Lung (tissue), 12 donors: ENCODE measurements around the gene SPRED2. TPM values are rescaled to one million over a fixed set of nuclear protein-coding genes. Genes with fewer than 3 reads are reported as not detected.

Experiments
- ATAC-seq: fragments of 200-7000 bp; cut with Tn5 transposase; one replicate; pipeline ENCODE4 v1.9.1; 2020; ENCODE audit warnings: moderate number of reproducible peaks; ENCODE audit not compliant: insufficient read depth, low FRiP score
- DNase-seq, 3 donors: peaks; one replicate each; pipeline ENCODE4 v3.0.0-alpha.2; 2013 to 2017
- H3K27ac ChIP-seq, 2 donors: one replicate each; pipeline ENCODE4 v1.5.1; 2013; ENCODE audit warnings: mild to moderate bottlenecking in 2 of 2, moderate library complexity in 2 of 2, control low read depth in 1 of 2, inconsistent platforms in 1 of 2, low read depth in 1 of 2, low read length in 1 of 2
- H3K27me3 ChIP-seq, 3 donors: one replicate each; pipeline ENCODE4 v1.5.1; 2013; ENCODE audit warnings: low read length in 2 of 3; ENCODE audit not compliant: control insufficient read depth in 3 of 3, insufficient read depth in 3 of 3
- H3K36me3 ChIP-seq, 4 donors: one replicate each; pipeline ENCODE4 v1.5.1; 2013; ENCODE audit warnings: low read length in 4 of 4, mild to moderate bottlenecking in 1 of 4, moderate library complexity in 1 of 4; ENCODE audit not compliant: control insufficient read depth in 4 of 4, insufficient read depth in 4 of 4
- H3K4me1 ChIP-seq, 5 donors: one replicate each; pipeline ENCODE4 v1.5.1; 2013; ENCODE audit warnings: low read length in 5 of 5, mild to moderate bottlenecking in 2 of 5, moderate library complexity in 1 of 5; ENCODE audit not compliant: control insufficient read depth in 5 of 5, insufficient read depth in 5 of 5
- H3K4me3 ChIP-seq: one replicate; pipeline ENCODE4 v1.5.1; 2013; ENCODE audit warnings: mild to moderate bottlenecking, control low read depth, moderate library complexity
- H3K9ac ChIP-seq, 2 donors: one replicate each; pipeline ENCODE4 v1.5.1; 2013; ENCODE audit warnings: low read length in 2 of 2, control low read depth in 1 of 2; ENCODE audit not compliant: insufficient read depth in 1 of 2
- H3K9me3 ChIP-seq, 4 donors: one replicate each; pipeline ENCODE4 v1.5.1; 2013; ENCODE audit warnings: low read length in 3 of 4, mild to moderate bottlenecking in 1 of 4, moderate library complexity in 1 of 4; ENCODE audit not compliant: control insufficient read depth in 4 of 4, insufficient read depth in 3 of 4
- WGBS, 2 donors: extraction: QIAGEN DNeasy Blood & Tissue Kit; methylation state at CpG; one replicate each; pipeline ENCODE4 v1.1.7; 2013; 5-methylcytosine and 5-hydroxymethylcytosine counted together
- polyA plus RNA-seq, 2 donors: library from polyadenylated mRNA; stranded (reverse); fragments of 200-250 nt; gene quantifications; one replicate each; pipeline ENCODE4 v1.2.1, GENCODE V29; 2013
- total RNA-seq, 2 donors: library from RNA; depleted of rRNA in 1 of 2; stranded (reverse); fragments of >200 nt in 1 of 2; gene quantifications; one replicate each; pipeline ENCODE4 v1.2.1, GENCODE V29; 2014 to 2021
- TF ChIP-seq, protein P1 (sequence below): IDR thresholded peaks from 2 replicates; pipeline ENCODE4 v1.5.1; 2012; ENCODE audit warnings: mild to moderate bottlenecking; ENCODE audit errors: control extremely low read depth, extremely low read depth
- donor health status: control.
- donor health status: control.
- donor health status: Bipolar disorder and iron deficiency.
- donor health status: healthy.
- donor health status: DM: yes; HTN: yes; CAD: no.

Gene SPRED2
- total and polyA plus RNA-seq, 4 donors, result 11.7 to 36.4 (median 19.6) TPM

DNA sequence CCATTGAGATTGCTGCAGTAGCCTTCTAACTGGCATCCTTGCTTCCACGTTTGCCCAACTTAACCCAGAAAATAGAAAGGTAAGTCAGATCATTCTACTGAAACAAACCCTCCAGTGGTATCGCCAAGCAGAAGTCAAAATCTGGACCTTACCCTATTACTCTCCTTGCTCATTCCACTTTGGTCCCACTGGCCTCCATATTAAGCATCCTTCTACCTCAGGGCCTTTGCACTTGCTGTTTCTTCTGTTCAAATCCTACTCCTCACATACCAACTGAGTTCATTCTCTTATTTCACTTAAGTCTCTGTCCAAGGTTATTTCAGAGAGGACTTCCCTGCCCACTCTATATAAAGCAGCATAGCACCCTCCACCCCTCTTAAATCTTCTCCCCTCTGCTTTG, 84.5 kb downstream of the SPRED2 start:
- peaks cover 5 to 32% (median 18%) of the 10 kb centered on the region in 5 donors for H3K4me1 ChIP-seq
- TF ChIP-seq, protein P1, sequence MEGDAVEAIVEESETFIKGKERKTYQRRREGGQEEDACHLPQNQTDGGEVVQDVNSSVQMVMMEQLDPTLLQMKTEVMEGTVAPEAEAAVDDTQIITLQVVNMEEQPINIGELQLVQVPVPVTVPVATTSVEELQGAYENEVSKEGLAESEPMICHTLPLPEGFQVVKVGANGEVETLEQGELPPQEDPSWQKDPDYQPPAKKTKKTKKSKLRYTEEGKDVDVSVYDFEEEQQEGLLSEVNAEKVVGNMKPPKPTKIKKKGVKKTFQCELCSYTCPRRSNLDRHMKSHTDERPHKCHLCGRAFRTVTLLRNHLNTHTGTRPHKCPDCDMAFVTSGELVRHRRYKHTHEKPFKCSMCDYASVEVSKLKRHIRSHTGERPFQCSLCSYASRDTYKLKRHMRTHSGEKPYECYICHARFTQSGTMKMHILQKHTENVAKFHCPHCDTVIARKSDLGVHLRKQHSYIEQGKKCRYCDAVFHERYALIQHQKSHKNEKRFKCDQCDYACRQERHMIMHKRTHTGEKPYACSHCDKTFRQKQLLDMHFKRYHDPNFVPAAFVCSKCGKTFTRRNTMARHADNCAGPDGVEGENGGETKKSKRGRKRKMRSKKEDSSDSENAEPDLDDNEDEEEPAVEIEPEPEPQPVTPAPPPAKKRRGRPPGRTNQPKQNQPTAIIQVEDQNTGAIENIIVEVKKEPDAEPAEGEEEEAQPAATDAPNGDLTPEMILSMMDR, result no peak

DNA sequence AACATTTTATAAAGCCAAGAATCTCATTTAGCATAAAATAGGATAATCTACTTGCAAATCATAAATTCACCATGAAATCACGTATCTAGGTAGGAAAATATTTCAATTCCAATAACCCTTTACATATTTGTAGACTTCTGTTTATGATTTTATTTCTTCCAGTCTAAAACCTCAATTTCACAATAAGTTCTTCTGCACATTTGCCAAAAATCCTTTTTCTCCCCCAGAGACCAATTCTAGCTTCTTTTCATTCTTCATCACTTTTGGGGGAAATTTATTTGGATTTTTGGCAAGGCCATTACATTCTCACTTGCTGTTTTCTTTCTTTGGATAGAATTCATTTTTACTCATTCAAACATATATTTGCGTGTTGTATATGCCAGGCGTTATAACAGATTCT, 86.8 kb downstream of the SPRED2 start:
- WGBS, 2 donors, result 92 to 93% methylated on average over 3 of the region's 3 CpGs
- Histone ChIP-seq H3K27me3 (no peaks in the 10 kb centered on the region), H3K36me3 (peaks cover 0 to 3% (median 0%) of the 10 kb centered on the region in 4 donors), H3K4me1 (peaks cover 0 to 14% (median 13%) of the 10 kb centered on the region in 5 donors), H3K27ac (no peak overlapping the region), H3K9ac (no peak overlapping the region), H3K4me3 (no peak overlapping the region), H3K9me3 (no peaks in the 10 kb centered on the region)
- DNase-seq (no peak), ATAC-seq (no peak)
- TF ChIP-seq, protein P1, result no peak

More for the DNA sequence above, 84.5 kb downstream of the SPRED2 start:
- H3K36me3 ChIP-seq, result no peaks in the 10 kb centered on the region
- no peaks in the 10 kb centered on the region for H3K27me3 ChIP-seq
- H3K27ac ChIP-seq, result no peak overlapping the region
- H3K9me3 ChIP-seq, result no peaks in the 10 kb centered on the region
- DNase-seq, result no peak
- ATAC-seq, result no peak
- no peak overlapping the region for H3K9ac ChIP-seq
- H3K4me3 ChIP-seq, result no peak overlapping the region
- 98 to 100% methylated on average over 2 of the region's 2 CpGs for WGBS, 2 donors

DNA sequence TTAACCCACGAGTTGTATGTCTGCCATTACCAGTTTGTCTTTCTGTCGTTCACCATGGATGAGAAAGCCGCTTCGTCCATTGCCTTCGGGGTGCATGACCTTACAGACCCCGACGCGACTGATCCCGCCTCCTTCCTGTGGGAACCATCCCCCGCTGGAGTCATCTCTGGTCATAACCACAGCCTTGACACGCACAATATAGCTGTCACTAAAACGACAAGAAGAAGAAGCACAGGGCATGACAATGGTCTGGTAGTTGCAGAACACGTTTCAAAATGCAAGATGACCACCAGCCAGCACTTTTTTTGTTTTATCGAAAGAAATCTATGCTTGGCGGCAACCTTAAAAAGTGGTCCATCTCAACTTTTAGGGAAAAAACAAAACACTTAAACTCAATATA, 87.7 kb downstream of the SPRED2 start:
- Histone ChIP-seq H3K9me3 (no peaks in the 10 kb centered on the region), H3K27ac (no peak overlapping the region), H3K36me3 (peaks cover 0 to 3% (median 0%) of the 10 kb centered on the region in 4 donors), H3K9ac (no peak overlapping the region), H3K4me3 (no peak overlapping the region), H3K27me3 (no peaks in the 10 kb centered on the region), H3K4me1 (peaks cover 0 to 6% (median 4%) of the 10 kb centered on the region in 5 donors)
- no peak for DNase-seq
- WGBS, 2 donors, result 72 to 80% methylated on average over 15 of the region's 15 CpGs
- TF ChIP-seq, protein P1, result no peak
- no peak for ATAC-seq

DNA sequence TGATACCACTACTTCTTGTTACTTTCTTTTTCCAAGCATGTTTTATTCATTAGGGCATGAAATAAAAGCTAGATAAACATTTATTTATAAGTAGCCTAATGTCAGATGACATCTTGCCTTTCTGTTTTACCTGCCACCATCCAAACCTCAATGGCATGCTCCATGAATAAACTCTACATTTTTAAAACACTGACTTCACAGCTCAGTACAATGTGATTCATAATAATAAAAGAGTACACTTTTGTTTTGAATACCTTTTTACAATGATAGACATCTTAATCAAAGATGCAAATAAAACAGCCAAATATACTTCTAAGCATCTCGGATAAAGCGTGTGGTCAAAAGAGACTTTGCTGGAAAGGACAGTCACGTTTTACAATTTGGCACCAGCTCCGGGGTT, 88.2 kb downstream of the SPRED2 start:
- Histone ChIP-seq H3K27ac (no peak overlapping the region), H3K4me3 (no peak overlapping the region), H3K9me3 (no peaks in the 10 kb centered on the region), H3K9ac (no peak overlapping the region), H3K27me3 (no peaks in the 10 kb centered on the region), H3K4me1 (peaks cover 0 to 5% (median 0%) of the 10 kb centered on the region in 5 donors), H3K36me3 (peaks cover 0 to 3% (median 0%) of the 10 kb centered on the region in 4 donors)
- DNase-seq, result no peak
- ATAC-seq, result no peak
- 85 to 92% methylated on average over 4 of the region's 4 CpGs for WGBS, 2 donors
- TF ChIP-seq, protein P1, result no peak
